Esophagus muscularis mucosa (tissue), 4 donors: ENCODE results near the gene IKZF3. TPM values are rescaled to one million over a fixed set of nuclear protein-coding genes. Genes with fewer than 3 reads are reported as not detected.

Experiments
- DNase-seq: peaks from one replicate; pipeline ENCODE4 v3.0.0-alpha.2; 2017; ENCODE audit errors: extremely low spot score
- H3K27ac ChIP-seq, 4 donors: fragments of 200-600 bp; sonication (generic); replicated peaks in 1 of 4; 1 replicate in 3 of 4; 2 replicates in 1 of 4; pipeline ENCODE4 v1.5.1; 2016 to 2019; ENCODE audit warnings: mild to moderate bottlenecking in 1 of 4
- H3K27me3 ChIP-seq, 4 donors: fragments of 200-600 bp; sonication (generic); one replicate each; pipeline versions ENCODE4 v1.5.1 to v1.6.0; 2016 to 2019
- H3K36me3 ChIP-seq, 4 donors: fragments of 200-600 bp; sonication (generic); one replicate each; pipeline ENCODE4 v1.5.1; 2016 to 2019
- H3K4me1 ChIP-seq, 4 donors: fragments of 200-600 bp; sonication (generic); one replicate each; pipeline ENCODE4 v1.5.1; 2016 to 2019
- H3K4me3 ChIP-seq, 4 donors: fragments of 200-600 bp; sonication (generic); 1 replicate in 2 of 4; 2 replicates in 2 of 4; pipeline ENCODE4 v1.5.1; 2016 to 2019; ENCODE audit warnings: mild to moderate bottlenecking in 4 of 4, moderate library complexity in 1 of 4
- H3K9me3 ChIP-seq, 4 donors: fragments of 200-600 bp; sonication (generic); 1 replicate in 3 of 4; 2 replicates in 1 of 4; pipeline ENCODE4 v1.5.1; 2016 to 2019
- EP300 ChIP-seq: sonication (generic); formaldehyde crosslinking; IDR thresholded peaks from one replicate; pipeline ENCODE4 v1.6.1; 2017; ENCODE audit warnings: antibody characterized with exemption
- POLR2A ChIP-seq: fragments of 450-650 bp; IDR thresholded peaks from one replicate; pipeline ENCODE4 v1.6.1; 2017; ENCODE audit warnings: antibody characterized with exemption, moderate library complexity, mild to moderate bottlenecking, low read depth
- POLR2AphosphoS5 ChIP-seq, 2 donors: sonication (generic); formaldehyde crosslinking; IDR thresholded peaks; one replicate each; pipeline ENCODE4 v1.6.1; 2017; ENCODE audit warnings: antibody characterized with exemption in 2 of 2
- WGBS: methylation state at CpG from one replicate; pipeline ENCODE4 v1.1.5; 2018; 5-methylcytosine and 5-hydroxymethylcytosine counted together
- intact Hi-C: fragments of 100-400 bp; cut with DNase I; formaldehyde crosslinking; loops from one replicate; pipeline ENCODE4 v1.15.1; 2023
- total RNA-seq, 4 donors: library from RNA; depleted of rRNA; stranded (reverse); fragments of >200 nt; gene quantifications; one replicate each; pipeline versions ENCODE4 v1.1.0 to v1.2.1, GENCODE V29; 2016
- TF ChIP-seq, protein P1 (sequence below), 3 experiments: fragments of 200-600 bp in 2 of 3; fragments of 450-650 bp in 1 of 3; sonication (generic) in 2 of 3; IDR thresholded peaks; one replicate each; pipeline ENCODE4 v1.5.1; 2017 to 2019; ENCODE audit warnings: antibody characterized with exemption in 3 of 3, mild to moderate bottlenecking in 2 of 3, moderate library complexity in 1 of 3

IKZF3 gene
- total RNA-seq, 4 donors from 2014 or later, result 0.83 to 3.8 (median 1.3) TPM

DNA sequence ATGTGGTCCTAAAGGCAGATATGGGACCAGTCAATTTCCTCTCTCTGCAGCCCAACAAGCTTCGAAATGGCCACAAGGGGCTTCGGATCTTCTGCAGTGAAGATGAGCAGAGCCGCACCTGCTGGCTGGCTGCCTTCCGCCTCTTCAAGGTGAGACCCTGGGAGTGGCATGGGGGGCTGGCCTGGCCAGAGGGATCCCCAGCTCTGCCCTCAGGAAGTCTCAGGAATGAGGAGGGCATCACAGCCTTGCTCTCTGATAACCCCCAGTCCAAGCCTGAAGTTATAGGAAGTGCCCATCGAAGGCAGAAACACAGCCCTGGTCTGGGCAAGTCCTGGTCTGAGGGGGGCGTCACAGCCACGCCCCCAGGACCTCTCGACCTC, 119.3 kb downstream of the IKZF3 start:
- intact Hi-C loops, result no loop called here
- peaks cover 6 to 13% (median 8%) of the 10 kb centered on the region in 4 donors for H3K4me1 ChIP-seq
- H3K27ac ChIP-seq, result no peak overlapping the region
- no peak overlapping the region for H3K4me3 ChIP-seq
- peaks cover 0 to 59% (median 11%) of the 10 kb centered on the region in 4 donors for H3K27me3 ChIP-seq
- no peaks in the 10 kb centered on the region for H3K36me3 ChIP-seq
- 75% methylated on average over 8 of the region's 8 CpGs for WGBS
- no peak for DNase-seq
- no peaks in the 10 kb centered on the region for H3K9me3 ChIP-seq
- TF ChIP-seq POLR2A, result no peak
- no peak for TF ChIP-seq EP300
- TF ChIP-seq POLR2AphosphoS5 (IDR thresholded peaks at IDR 0.05), result no peak
- TF ChIP-seq, protein P1, sequence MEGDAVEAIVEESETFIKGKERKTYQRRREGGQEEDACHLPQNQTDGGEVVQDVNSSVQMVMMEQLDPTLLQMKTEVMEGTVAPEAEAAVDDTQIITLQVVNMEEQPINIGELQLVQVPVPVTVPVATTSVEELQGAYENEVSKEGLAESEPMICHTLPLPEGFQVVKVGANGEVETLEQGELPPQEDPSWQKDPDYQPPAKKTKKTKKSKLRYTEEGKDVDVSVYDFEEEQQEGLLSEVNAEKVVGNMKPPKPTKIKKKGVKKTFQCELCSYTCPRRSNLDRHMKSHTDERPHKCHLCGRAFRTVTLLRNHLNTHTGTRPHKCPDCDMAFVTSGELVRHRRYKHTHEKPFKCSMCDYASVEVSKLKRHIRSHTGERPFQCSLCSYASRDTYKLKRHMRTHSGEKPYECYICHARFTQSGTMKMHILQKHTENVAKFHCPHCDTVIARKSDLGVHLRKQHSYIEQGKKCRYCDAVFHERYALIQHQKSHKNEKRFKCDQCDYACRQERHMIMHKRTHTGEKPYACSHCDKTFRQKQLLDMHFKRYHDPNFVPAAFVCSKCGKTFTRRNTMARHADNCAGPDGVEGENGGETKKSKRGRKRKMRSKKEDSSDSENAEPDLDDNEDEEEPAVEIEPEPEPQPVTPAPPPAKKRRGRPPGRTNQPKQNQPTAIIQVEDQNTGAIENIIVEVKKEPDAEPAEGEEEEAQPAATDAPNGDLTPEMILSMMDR (IDR thresholded peaks at IDR 0.05), result no peak

DNA sequence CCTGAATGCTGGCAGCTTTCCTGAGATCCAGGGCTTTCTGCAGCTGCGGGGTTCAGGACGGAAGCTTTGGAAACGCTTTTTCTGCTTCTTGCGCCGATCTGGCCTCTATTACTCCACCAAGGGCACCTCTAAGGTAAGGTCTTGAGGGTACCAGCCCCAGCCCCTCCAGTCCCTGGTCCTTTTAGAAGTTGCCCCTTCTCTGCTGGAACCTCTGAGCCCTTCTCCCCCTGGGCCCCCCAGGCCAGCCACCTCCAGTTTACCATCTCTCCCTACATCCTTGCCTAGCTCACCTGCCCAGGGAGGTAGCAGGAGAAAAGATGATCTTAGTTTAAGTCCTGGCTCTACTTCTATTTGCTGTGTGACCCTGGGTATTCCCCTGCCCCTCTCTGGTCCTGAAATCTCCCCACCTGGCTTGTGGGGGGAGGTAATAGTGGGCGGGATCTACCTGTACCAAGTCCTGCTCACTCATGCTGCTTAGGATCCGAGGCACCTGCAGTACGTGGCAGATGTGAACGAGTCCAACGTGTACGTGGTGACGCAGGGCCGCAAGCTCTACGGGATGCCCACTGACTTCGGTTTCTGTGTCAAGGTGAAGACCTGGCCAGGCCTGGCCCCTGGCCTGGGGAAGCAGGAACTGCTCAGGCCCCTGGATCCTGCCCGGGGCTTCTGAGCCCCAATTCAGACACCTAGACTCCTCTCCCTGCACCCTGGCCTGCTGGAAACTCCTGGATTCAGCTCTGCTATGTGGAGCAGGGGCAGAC, 119.9 kb downstream of the IKZF3 start:
- H3K9me3 ChIP-seq, result no peaks in the 10 kb centered on the region
- no peak for TF ChIP-seq POLR2AphosphoS5 (IDR thresholded peaks at IDR 0.05)
- no peak for TF ChIP-seq EP300
- no peak for TF ChIP-seq POLR2A
- TF ChIP-seq, protein P1 (IDR thresholded peaks at IDR 0.05), result no peak
- peaks cover 0 to 65% (median 17%) of the 10 kb centered on the region in 4 donors for H3K27me3 ChIP-seq
- intact Hi-C loops, result no loop called here
- no peak overlapping the region for H3K27ac ChIP-seq
- H3K4me3 ChIP-seq, result no peak overlapping the region
- no peaks in the 10 kb centered on the region for H3K36me3 ChIP-seq
- WGBS, result 86% methylated on average over 15 of the region's 16 CpGs
- no peak for DNase-seq
- peaks cover 12 to 19% (median 14%) of the 10 kb centered on the region in 4 donors for H3K4me1 ChIP-seq

DNA sequence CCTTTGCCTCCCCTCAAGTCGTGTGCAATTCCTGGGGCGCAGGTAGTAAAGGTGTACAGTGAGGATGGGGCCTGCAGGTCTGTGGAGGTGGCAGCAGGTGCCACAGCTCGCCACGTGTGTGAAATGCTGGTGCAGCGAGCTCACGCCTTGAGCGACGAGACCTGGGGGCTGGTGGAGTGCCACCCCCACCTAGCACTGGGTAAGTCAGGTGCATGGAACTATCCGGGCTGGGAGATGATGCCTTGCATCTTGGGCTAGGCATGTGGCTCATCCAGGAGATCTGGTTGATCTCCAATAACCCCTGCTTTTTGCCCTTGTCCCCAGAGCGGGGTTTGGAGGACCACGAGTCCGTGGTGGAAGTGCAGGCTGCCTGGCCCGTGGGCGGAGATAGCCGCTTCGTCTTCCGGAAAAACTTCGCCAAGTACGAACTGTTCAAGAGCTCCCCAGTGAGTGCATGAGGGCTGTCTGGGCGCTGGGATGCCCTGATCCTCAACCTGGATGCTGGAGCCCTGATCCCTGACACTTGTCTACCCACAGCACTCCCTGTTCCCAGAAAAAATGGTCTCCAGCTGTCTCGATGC, 121.2 kb downstream of the IKZF3 start:
- 88% methylated on average over 21 of the region's 21 CpGs for WGBS
- intact Hi-C loops, result no loop called here

DNA sequence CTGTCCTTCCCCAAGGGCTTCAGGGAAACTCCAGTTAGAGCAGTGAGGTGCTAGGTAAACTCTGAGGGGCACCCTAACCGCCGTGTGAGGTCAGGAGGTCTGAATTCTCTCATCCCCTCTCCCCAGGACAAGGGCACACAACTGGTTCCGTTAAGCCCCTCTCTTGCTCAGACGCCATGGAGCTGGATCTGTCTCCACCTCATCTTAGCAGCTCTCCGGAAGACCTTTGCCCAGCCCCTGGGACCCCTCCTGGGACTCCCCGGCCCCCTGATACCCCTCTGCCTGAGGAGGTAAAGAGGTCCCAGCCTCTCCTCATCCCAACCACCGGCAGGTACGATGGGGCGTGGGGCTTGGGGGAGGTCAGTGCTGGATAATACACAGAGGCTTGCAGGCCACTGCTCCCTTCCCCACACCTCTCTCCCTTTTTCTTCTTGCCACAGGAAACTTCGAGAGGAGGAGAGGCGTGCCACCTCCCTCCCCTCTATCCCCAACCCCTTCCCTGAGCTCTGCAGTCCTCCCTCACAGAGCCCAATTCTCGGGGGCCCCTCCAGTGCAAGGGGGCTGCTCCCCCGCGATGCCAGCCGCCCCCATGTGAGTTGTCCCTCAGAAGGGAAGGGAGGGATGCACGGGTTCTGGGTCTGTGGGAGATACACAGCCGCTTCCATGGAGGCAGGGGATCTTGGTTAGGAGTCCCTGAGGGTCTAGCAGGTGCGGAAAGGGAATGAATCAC, 121.8 kb downstream of the IKZF3 start:
- no peak for DNase-seq
- Histone ChIP-seq H3K9me3 (no peaks in the 10 kb centered on the region), H3K27me3 (peaks cover 10 to 84% (median 34%) of the 10 kb centered on the region in 4 donors), H3K36me3 (no peaks in the 10 kb centered on the region), H3K4me3 (no peak overlapping the region), H3K4me1 (peaks cover 29 to 34% (median 33%) of the 10 kb centered on the region in 4 donors), H3K27ac (no peak overlapping the region)
- intact Hi-C loops, result no loop called here
- WGBS, result 79% methylated on average over 18 of the region's 18 CpGs
- TF ChIP-seq POLR2A, result no peak
- TF ChIP-seq POLR2AphosphoS5 (IDR thresholded peaks at IDR 0.05), result no peak
- TF ChIP-seq EP300, result no peak
- TF ChIP-seq, protein P1 (IDR thresholded peaks at IDR 0.05), result no peak

More for the DNA sequence above, 121.2 kb downstream of the IKZF3 start:
- Histone ChIP-seq H3K27me3 (peaks cover 4 to 78% (median 28%) of the 10 kb centered on the region in 4 donors), H3K9me3 (no peaks in the 10 kb centered on the region), H3K36me3 (no peaks in the 10 kb centered on the region), H3K27ac (no peak overlapping the region), H3K4me1 (peaks cover 25 to 32% (median 27%) of the 10 kb centered on the region in 4 donors), H3K4me3 (no peak overlapping the region)
- TF ChIP-seq POLR2AphosphoS5 (IDR thresholded peaks at IDR 0.05) (no peak), EP300 (no peak), POLR2A (no peak)
- TF ChIP-seq, protein P1 (IDR thresholded peaks at IDR 0.05), result no peak
- DNase-seq, result no peak
